Activated naive CD4-positive, alpha-beta T cell treated with anti-CD3 and anti-CD28 coated beads for 36 hours (primary cell): ENCODE measurements around the gene SLC9A9. TPM values are rescaled to one million over a fixed set of nuclear protein-coding genes. Genes with fewer than 3 reads are reported as not detected.
"Not testable (repeated sequence)": the region's sequence is repeated elsewhere in the genome, so short reads cannot be mapped to it uniquely, and the experiment has no call there.

Experiments used
- CTCF ChIA-PET: fragments of 350-600 bp; sonication (Branson Sonifier 250); formaldehyde crosslinking; loops from one replicate; lab custom pipeline; 2021; ENCODE audit warnings: antibody characterized with exemption; lab: Charles Lee
- DNase-seq: peaks from one replicate; pipeline ENCODE4 v3.0.0-alpha.2; 2020
- H3K27ac Mint-ChIP-seq: one replicate; pipeline ENCODE4 v1.8.0; 2021; ENCODE audit warnings: mild to moderate bottlenecking, mixed read lengths
- H3K27me3 Mint-ChIP-seq: one replicate; pipeline ENCODE4 v1.8.0; 2021; ENCODE audit warnings: low read depth, mixed read lengths
- H3K36me3 Mint-ChIP-seq: one replicate; pipeline ENCODE4 v1.8.0; 2021; ENCODE audit warnings: low read depth, mixed read lengths
- H3K4me1 Mint-ChIP-seq: one replicate; pipeline ENCODE4 v1.8.0; 2021; ENCODE audit warnings: low read depth, mixed read lengths
- H3K4me3 Mint-ChIP-seq: one replicate; pipeline ENCODE4 v1.8.0; 2021; ENCODE audit warnings: mild to moderate bottlenecking, moderate library complexity, mixed read lengths
- H3K9me3 Mint-ChIP-seq: one replicate; pipeline ENCODE4 v1.8.0; 2021; ENCODE audit warnings: mixed read lengths
- intact Hi-C: fragments of 100-400 bp; cut with micrococcal nuclease; formaldehyde crosslinking; loops from one replicate; pipeline ENCODE4 v1.15.1; 2023
- total RNA-seq, 2 experiments: library from RNA; stranded (reverse); gene quantifications; one replicate each; pipeline ENCODE4 v1.2.3, GENCODE V29; 2021

Gene SLC9A9
- under 1 TPM; 0.33 to 0.49 TPM for total RNA-seq

DNA sequence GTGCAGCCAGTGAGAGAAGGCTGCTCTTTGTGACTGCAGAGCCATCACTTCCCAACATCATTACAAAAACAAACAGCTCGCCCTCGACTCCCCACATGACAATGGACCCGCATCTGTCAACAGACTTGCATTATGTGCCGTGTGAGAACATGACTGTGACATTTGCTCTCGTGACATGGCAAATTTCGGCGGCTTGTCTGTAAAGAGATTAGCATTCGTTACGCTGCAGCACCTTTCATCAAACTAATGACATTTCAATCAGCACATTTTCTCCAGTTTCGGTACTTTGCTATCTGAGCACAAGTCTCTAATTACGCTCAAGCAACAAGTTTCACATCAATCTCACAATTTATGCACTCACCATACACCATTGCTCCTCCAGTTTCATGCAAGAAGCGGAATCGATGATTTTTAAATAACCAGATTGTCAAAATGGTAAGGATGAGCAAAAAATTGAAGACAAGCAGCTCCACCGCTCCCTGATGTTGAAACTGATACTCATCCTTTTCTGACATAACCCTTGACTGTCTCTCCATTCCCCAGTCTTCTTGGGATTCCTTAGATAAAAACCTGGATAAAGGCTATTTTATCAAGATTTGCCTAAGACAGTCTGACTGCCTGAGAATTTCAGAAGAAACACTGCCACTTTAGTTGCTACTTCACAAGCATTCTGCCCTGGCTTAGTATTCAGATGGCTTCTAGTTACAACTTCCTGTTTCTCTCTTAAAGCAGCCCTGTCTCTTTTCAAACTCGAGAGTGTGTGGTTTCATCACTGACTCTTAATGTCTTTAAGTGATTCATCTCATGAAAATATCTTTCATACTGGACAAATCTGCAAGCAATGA, at the start of gene SLC9A9:
TSS of gene SLC9A9 (minus strand) at position 682 of the 845 bp plus-strand sequence. CDS start at position 536, 146 bp downstream.
- CTCF ChIA-PET, result interaction anchor here (0.6 kb wide), 1 partner anchor 9 kb away, joined by 3 read pairs; no protein-coding TSS in a partner anchor
- DNase-seq, result peak; percentile 61
- peak within 1 kb of the TSS; percentile 87 for H3K4me3 Mint-ChIP-seq

DNA sequence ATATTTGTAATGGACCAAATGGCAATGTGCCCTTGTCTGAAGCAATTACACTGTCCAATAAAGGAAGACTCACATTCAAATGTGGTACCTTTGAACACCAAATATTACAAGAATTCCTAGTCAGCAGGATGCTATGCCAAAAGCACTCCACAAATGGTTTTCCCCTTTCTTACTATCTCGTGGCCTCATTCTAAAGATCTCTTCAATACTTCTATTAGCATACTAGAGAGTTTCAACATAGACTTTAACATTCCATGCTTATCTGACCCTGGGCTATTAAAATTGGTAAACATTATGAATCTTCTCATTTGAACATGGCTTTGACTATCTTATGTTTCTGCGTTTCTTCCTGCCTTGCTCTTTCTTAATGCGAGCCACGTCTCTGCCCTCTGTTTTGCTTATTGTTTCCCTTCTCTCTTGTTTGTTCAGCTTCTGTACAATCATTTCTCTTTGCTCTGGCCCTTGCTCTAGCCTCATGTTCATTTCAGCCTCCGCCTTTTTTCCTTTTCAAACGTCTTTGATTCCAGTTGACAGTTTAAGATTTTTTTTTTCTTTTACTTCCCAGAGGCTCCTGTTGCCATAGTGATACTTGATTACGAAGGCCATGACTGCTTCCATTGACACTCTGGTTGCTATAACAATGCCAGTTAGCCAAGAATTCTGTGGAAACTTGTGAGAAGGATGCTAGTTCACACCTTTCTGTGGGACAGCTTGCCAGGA, 49.5 kb upstream of the SLC9A9 start:
- CTCF ChIA-PET, result no interaction called here
- Mint-ChIP-seq H3K36me3 (no peaks in the 10 kb centered on the region), H3K27ac (no peak overlapping the region), H3K27me3 (peaks cover 6% of the 10 kb centered on the region), H3K4me3 (no peak overlapping the region), H3K9me3 (no peaks in the 10 kb centered on the region), H3K4me1 (no peaks in the 10 kb centered on the region)
- intact Hi-C loops, result no loop called here
- no peak for DNase-seq

More for the DNA sequence above, at the start of gene SLC9A9:
- Mint-ChIP-seq H3K4me1 (peaks cover 49% of the 10 kb centered on the region), H3K27me3 (no peaks in the 10 kb centered on the region), H3K36me3 (no peaks in the 10 kb centered on the region), H3K9me3 (no peaks in the 10 kb centered on the region), H3K27ac (peak within 1 kb of the TSS; percentile 80)
- intact Hi-C loops, result loop anchor here (1.0 to 5.0 kb wide), 11 partner anchors 8 to 787 kb away; partner anchors contain the start of gene DIPK2A

DNA sequence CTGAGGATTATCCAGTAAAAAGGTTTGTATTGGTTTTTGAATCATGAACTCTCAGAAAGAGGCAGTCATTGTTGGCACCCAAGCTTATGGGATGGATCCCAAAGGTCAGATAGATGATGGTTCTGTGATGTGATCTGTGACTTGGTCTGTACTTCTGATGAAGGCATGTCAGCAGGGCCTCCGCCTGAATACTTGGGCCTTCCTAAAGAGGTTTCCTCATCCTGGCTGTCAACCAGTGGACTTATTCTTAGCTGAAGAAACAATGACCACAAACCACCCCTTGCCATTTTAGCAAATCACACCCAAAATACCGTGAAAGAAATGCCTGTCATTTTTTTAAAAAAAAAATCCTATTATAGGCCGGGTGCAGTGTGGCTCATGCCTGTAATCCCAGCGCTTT, 48.2 kb upstream of the SLC9A9 start:
- Mint-ChIP-seq H3K4me3 (no peak overlapping the region), H3K27me3 (peaks cover 5% of the 10 kb centered on the region), H3K36me3 (no peaks in the 10 kb centered on the region), H3K27ac (no peak overlapping the region), H3K9me3 (no peaks in the 10 kb centered on the region), H3K4me1 (no peaks in the 10 kb centered on the region)
- intact Hi-C loops, result no loop called here
- DNase-seq, result no peak
- CTCF ChIA-PET, result interaction anchor here (0.6 to 1.2 kb wide), 3 partner anchors 40 to 56 kb away, joined by 3 to 4 read pairs (median 3); no protein-coding TSS in a partner anchor

DNA sequence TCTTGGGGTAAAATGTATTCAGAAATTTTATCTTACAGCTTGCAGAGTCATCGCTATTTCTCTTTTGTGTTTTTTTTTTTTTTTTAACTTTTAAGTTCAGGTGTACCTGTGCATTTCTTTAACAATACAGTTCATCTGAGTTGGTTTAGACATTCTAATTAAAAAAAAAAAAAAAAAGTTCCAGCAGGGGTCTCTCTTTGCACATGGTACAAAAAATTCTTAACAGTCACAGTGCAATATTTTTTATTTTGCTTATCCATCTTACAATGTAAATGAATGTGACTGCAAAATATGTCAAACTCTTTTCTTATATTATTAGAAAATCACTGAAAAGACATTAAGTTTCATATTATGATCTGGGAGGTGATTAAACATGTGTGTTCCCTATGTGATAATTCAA, 47.5 kb upstream of the SLC9A9 start:
- intact Hi-C loops, result no loop called here

DNA sequence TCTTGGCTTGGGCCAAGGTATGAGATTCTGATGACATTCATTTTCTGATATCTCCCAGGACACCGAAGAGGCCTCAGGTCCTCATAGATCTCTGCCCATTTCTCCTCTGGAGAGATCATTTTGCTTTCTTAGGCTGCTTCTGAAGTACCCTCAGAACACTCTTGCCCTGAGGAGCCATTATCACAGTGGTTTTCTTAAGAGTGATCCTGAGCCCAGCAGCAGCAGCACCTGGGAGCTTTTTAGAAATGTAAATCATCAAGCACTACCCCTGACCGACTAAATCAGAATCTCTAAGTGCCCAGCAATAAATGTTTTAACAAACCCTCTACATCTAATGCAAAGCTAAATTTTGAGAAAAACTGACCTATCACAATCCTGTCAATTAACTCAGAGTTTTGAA, 40.6 kb upstream of the SLC9A9 start:
- CTCF ChIA-PET, result interaction anchor here (0.9 kb wide), 1 partner anchor 61 kb away, joined by 3 read pairs; no protein-coding TSS in a partner anchor
- no peak overlapping the region for H3K27ac Mint-ChIP-seq

More for the DNA sequence above, 47.5 kb upstream of the SLC9A9 start:
- CTCF ChIA-PET, result interaction anchor here (0.6 to 1.2 kb wide), 5 partner anchors 40 to 847 kb away, joined by 3 read pairs; no protein-coding TSS in a partner anchor
- no peaks in the 10 kb centered on the region for H3K36me3 Mint-ChIP-seq
- H3K9me3 Mint-ChIP-seq, result no peaks in the 10 kb centered on the region
- no peaks in the 10 kb centered on the region for H3K4me1 Mint-ChIP-seq
- peaks cover 5% of the 10 kb centered on the region for H3K27me3 Mint-ChIP-seq
- DNase-seq, result no peak
- H3K4me3 Mint-ChIP-seq, result no peak overlapping the region
- H3K27ac Mint-ChIP-seq, result no peak overlapping the region

DNA sequence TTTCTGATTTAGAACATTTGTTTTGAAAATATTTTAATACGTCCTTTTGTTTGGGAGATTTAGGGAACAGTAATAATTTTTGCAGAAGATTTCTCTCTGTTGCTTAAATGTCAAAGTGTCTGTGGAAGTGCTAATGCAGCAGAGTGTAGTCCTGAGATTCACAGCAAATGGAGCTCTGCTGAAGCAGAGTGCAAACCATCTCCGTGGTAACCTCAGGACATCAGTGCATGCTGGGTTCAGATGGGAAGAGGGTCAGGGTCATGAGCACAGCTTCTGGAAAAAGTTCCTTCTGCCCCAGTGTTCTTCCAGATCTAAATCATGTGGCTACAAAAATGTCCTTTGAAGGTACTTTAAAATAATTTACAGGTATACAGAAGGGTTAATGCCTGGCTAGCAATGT, 39.9 kb upstream of the SLC9A9 start:
- no peaks in the 10 kb centered on the region for H3K27me3 Mint-ChIP-seq
- intact Hi-C loops, result no loop called here
- no peaks in the 10 kb centered on the region for H3K4me1 Mint-ChIP-seq
- CTCF ChIA-PET, result interaction anchor here (0.9 kb wide), 1 partner anchor 61 kb away, joined by 3 read pairs; no protein-coding TSS in a partner anchor
- no peak overlapping the region for H3K27ac Mint-ChIP-seq
- no peaks in the 10 kb centered on the region for H3K36me3 Mint-ChIP-seq
- no peaks in the 10 kb centered on the region for H3K9me3 Mint-ChIP-seq
- no peak for DNase-seq
- H3K4me3 Mint-ChIP-seq, result no peak overlapping the region

More for the DNA sequence above, 40.6 kb upstream of the SLC9A9 start:
- no peaks in the 10 kb centered on the region for H3K36me3 Mint-ChIP-seq
- intact Hi-C loops, result no loop called here
- no peak overlapping the region for H3K4me3 Mint-ChIP-seq
- no peaks in the 10 kb centered on the region for H3K27me3 Mint-ChIP-seq
- H3K4me1 Mint-ChIP-seq, result no peaks in the 10 kb centered on the region
- H3K9me3 Mint-ChIP-seq, result no peaks in the 10 kb centered on the region
- no peak for DNase-seq

DNA sequence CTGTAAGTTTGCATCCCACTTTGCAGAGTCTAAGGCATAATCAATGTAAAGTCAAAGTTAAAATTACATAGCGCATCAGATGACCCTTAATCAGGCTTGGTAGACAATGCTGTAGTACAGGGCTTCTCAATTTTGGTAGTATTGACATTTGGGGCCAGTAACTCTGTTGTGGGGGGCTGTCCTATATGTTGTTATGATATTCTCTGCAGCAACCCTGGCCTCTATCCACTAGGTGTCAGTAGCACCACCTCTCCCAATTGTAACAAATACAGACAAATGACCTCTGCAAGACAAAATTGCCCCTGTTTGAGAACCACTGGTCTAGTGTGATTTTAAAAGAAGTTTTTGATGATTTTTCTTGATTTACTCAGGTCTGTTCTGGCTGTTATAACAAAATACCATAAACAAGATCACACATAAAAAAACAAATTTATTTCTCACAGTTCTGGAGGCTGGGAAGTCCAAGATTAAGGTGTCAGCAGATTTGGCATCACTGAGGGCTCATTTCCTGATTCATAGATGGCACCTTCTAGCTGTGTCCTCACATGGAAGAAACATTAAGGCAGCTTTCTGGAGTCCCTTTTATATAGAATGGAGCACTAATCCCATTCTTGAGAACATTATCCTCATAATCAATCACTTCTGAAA, 37.6 kb upstream of the SLC9A9 start:
- DNase-seq, result peak; percentile 45
- H3K9me3 Mint-ChIP-seq, result no peaks in the 10 kb centered on the region
- CTCF ChIA-PET, result interaction anchor here (0.6 to 3.6 kb wide), 18 partner anchors 8 to 279 kb away, joined by 3 to 15 read pairs (median 4); partner anchors contain the start of gene DIPK2A
- intact Hi-C loops, result loop anchor here (1.0 kb wide), 3 partner anchors 65 to 111 kb away; partner anchors contain the start of gene DIPK2A
- H3K27me3 Mint-ChIP-seq, result no peaks in the 10 kb centered on the region
- H3K36me3 Mint-ChIP-seq, result no peaks in the 10 kb centered on the region
- H3K4me3 Mint-ChIP-seq, result no peak overlapping the region
- no peaks in the 10 kb centered on the region for H3K4me1 Mint-ChIP-seq
- no peak overlapping the region for H3K27ac Mint-ChIP-seq

DNA sequence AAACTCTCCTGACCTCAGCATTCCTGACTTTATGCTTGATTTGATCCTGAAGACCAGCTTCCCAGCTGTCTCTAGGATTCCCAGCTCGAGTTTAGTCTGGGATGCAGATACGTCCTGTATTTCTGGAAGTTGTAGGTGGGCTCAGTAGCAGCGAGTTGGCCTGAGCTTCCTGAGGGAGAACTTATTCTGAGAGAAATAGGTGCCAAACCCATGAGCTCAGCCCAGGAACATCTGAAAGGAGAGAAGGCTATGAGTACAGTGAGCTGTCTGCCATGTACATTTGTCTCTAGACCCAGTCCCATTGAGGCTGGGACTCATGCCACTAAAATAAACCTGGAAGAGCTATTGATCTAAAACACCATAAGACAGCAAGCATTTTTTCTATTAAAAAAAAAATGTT, 36.6 kb upstream of the SLC9A9 start:
- Mint-ChIP-seq H3K4me3 (no peak overlapping the region), H3K27ac (no peak overlapping the region), H3K36me3 (no peaks in the 10 kb centered on the region), H3K27me3 (no peaks in the 10 kb centered on the region), H3K4me1 (no peaks in the 10 kb centered on the region), H3K9me3 (no peaks in the 10 kb centered on the region)
- intact Hi-C loops, result loop anchor here (1.0 kb wide), 1 partner anchor 110 kb away; no protein-coding TSS in a partner anchor
- CTCF ChIA-PET, result interaction anchor here (0.6 to 3.6 kb wide), 15 partner anchors 9 to 278 kb away, joined by 3 to 15 read pairs (median 6); partner anchors contain the start of gene DIPK2A
- DNase-seq, result no peak

DNA sequence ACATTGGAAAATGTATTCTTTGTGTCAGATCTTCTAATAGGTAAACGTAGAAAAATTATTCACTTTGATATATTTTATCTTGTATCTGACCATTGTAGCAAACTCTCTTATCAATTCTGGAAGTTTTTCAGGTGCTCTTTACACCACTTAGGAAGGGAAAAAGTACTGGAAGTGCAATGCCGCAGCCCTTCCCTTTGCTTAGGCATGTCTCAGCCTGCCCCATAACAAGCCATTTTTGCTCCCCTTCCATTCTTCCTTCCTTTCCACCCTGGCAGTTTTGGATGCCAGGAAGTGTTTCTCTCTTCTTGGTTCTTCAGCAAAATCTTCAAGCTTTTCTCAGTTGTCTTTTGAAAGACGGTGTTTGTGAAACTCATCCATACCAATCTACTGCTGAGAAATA, 34.9 kb upstream of the SLC9A9 start:
- Mint-ChIP-seq H3K27ac (no peak overlapping the region), H3K4me3 (no peak overlapping the region), H3K27me3 (no peaks in the 10 kb centered on the region), H3K36me3 (no peaks in the 10 kb centered on the region), H3K9me3 (no peaks in the 10 kb centered on the region), H3K4me1 (no peaks in the 10 kb centered on the region)
- intact Hi-C loops, result no loop called here
- CTCF ChIA-PET, result interaction anchor here (0.8 to 1.0 kb wide), 3 partner anchors 27 to 70 kb away, joined by 3 read pairs; no protein-coding TSS in a partner anchor
- no peak for DNase-seq

DNA sequence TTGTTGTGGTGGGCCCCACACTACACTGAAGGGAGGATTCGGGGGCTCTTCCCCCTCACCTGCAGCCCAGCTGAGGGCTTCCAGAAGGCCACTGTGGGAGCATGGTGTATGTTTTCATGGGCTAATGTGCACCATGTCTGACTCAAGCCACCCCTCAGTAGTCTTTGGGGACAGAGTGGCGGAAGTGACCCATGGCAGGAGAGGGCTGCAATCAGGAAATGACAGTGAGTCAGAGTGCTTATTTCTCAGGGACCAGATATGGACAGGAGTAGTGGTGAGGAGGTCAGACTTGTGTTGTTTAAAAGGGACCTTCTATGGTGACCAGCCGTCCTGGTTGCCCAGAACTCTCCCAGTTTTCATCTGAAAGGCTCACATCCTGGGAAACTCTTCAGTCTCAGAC, 32.8 kb upstream of the SLC9A9 start:
- Mint-ChIP-seq H3K4me3 (no peak overlapping the region), H3K27me3 (no peaks in the 10 kb centered on the region), H3K9me3 (no peaks in the 10 kb centered on the region), H3K27ac (no peak overlapping the region), H3K36me3 (no peaks in the 10 kb centered on the region), H3K4me1 (no peaks in the 10 kb centered on the region)
- no peak for DNase-seq
- intact Hi-C loops, result no loop called here
- CTCF ChIA-PET, result no interaction called here

DNA sequence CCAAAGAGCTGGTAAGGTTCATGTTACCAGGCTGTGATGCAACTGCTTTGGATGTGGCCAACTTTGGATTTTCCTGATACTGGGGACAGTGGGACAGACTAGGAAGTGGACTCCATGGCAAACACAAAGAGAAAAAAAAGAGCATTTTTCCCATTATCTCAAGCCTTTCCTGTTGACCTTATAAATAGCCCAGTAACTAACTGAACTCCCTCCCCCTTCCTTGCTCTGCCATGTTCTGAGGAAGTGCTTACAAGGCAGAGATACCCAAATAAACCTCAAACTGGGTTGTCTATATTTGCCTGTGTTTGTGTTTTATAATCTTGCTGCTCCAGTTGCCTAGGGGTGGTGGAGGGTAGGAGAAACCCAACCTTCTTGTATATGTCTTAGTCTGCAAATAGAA, 27.3 kb upstream of the SLC9A9 start:
- Mint-ChIP-seq H3K9me3 (no peaks in the 10 kb centered on the region), H3K36me3 (no peaks in the 10 kb centered on the region), H3K4me1 (no peaks in the 10 kb centered on the region), H3K27ac (no peak overlapping the region), H3K27me3 (no peaks in the 10 kb centered on the region), H3K4me3 (no peak overlapping the region)
- DNase-seq, result no peak
- intact Hi-C loops, result no loop called here
- CTCF ChIA-PET, result no interaction called here

DNA sequence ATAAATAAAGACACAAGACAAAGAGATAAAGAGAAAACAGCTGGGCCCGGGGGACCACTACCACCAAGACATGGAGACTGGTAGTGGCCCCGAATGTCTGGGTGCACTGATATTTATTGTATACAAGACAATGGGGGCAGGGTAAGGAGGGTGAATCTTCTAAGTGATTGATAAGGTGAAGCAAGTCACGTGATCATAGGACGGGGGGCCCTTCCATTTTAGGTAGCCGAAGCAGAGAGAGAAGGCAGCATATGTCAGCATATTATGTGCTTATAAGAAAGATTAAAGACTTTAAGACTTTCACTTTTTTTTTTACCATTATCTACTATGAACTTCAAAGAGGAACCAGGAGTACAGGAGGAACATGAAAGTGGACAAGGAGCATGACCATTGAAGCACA, 25.3 kb upstream of the SLC9A9 start:
- H3K27me3 Mint-ChIP-seq, H3K4me1 Mint-ChIP-seq, H3K27ac Mint-ChIP-seq, intact Hi-C loops, CTCF ChIA-PET, H3K4me3 Mint-ChIP-seq, H3K9me3 Mint-ChIP-seq, DNase-seq, H3K36me3 Mint-ChIP-seq: not testable (repeated sequence)
